LNCaP clone FGC (cell line): ENCODE data around the gene NLRP6.

Experiments
- DNase-seq: peaks from one replicate; pipeline ENCODE4 v3.0.0-alpha.2; 2011; ENCODE audit warnings: low read depth
- H3K4me3 ChIP-seq: 2 replicates; pipeline ENCODE4 v1.5.1; 2011; ENCODE audit warnings: mild to moderate bottlenecking, low read depth, low read length, control low read depth
- TF ChIP-seq, protein P1 (sequence below): IDR thresholded peaks from 2 replicates; pipeline ENCODE4 v1.5.1; 2012; ENCODE audit warnings: mild to moderate bottlenecking; ENCODE audit not compliant: control insufficient read depth, insufficient read depth; ENCODE audit errors: extremely low read depth

Gene NLRP6

DNA sequence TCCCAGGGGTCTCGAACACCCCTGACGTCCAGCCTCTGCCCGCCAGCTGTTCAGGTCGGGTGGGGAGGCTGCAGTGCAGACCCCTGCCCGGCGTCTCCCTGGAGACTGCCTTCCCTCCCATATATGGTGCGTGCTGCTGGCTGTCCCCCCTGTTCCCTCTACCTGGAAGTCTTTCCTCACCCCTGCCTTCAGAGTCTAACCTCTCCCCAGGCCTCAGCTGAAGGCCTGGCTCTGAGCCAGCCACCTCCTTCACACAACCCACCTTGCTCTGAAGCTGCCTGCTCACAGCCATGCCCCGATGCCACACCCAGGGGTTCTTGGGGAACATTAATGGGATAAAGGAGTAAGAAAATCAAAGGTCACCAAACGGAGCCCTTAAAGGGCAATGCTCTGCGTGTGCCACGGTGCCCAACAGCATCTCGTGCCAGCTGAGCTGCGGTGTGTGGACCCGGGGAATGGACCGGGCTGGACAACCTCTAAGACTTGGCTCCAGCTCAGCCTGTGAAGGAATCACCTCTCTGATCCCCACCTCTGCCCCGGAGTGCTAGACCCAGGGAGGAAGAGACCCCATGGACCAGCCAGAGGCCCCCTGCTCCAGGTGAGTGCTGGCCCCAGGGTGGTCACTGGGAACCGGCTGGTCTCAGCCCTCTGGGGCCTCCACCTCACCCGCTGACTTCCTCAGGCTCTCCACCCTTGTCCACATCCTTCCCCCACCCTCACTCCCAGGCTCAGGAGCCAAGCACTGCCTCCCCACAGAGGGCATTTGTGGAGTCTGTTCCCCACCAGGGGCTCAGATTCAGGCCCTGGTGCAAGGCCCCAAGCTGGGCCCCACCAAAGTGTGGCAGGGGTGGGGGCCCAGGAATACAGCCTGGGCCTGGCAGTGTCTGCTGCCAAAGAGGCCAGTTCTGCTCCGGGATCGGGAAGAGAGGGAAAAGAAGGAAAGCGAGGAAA lies at the start of gene NLRP6:
Gene NLRP6, plus strand, starts transcription at position 407 of the 951 bp plus-strand sequence. Its CDS starts 163 bp downstream, at position 570.
- no peak for DNase-seq
- no peak within 1 kb of the TSS for H3K4me3 ChIP-seq
- TF ChIP-seq, protein P1, sequence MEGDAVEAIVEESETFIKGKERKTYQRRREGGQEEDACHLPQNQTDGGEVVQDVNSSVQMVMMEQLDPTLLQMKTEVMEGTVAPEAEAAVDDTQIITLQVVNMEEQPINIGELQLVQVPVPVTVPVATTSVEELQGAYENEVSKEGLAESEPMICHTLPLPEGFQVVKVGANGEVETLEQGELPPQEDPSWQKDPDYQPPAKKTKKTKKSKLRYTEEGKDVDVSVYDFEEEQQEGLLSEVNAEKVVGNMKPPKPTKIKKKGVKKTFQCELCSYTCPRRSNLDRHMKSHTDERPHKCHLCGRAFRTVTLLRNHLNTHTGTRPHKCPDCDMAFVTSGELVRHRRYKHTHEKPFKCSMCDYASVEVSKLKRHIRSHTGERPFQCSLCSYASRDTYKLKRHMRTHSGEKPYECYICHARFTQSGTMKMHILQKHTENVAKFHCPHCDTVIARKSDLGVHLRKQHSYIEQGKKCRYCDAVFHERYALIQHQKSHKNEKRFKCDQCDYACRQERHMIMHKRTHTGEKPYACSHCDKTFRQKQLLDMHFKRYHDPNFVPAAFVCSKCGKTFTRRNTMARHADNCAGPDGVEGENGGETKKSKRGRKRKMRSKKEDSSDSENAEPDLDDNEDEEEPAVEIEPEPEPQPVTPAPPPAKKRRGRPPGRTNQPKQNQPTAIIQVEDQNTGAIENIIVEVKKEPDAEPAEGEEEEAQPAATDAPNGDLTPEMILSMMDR, result no peak

DNA sequence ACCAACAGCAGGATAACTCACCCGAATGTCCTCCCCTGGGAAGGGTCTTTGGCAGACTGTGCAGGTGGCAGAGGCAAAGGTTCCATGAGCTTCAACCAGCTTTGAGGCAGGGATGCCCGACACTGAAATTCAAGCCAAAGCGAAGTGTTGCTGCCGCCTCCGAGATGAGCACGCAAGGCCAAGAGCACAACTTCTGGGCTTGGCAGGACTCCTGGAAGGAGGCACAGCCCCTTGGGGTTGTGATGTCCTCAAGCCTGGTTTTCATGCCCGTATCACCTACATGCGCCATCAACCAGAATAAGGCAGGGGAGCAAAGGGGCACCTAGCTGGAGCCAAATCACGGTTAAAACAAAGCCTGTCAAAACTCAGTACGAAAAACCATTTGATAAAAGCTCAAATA lies 47.8 kb upstream of the NLRP6 start:
- DNase-seq, result no peak
- H3K4me3 ChIP-seq, result no peak overlapping the region
- TF ChIP-seq, protein P1, result no peak

DNA sequence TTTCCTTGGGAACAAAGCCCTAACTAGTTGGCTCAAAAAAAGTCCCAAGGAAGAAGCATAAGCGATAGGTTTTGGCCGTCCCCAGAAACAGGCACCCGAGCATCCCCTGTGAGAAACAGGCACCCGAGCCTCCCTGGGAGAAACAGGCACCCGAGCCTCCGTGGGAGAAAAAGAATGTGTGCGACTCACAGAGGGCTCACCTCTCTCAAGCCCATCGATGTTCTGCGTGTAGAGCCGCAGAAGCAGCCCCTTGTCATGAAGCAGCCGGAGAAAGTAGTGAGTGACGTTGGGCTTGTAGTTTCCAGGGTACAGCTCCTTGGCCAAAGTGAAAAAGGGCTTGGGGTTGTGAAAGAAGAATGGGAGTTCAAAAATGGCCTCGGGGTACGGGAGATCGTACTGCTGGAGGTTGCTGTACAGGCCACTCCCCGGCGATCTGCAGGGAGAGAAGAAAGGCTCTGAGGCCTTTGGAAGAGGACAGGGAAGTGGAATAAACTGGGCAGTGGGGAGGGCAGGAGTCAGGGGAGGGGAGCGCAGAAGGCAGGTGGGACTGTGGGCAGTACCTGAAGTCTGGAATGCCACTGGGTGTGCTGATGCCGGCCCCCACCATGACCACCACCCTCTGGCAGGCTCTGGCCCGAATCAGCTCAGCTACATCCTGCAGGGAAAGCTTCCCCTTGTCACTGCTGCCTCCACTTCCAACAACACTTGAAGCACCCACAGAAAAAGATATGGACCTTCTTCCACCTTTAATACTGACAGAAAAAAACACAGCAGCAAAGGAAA lies 45.2 kb upstream of the NLRP6 start:
- no peak overlapping the region for H3K4me3 ChIP-seq
- TF ChIP-seq, protein P1, result no peak
- no peak for DNase-seq

DNA sequence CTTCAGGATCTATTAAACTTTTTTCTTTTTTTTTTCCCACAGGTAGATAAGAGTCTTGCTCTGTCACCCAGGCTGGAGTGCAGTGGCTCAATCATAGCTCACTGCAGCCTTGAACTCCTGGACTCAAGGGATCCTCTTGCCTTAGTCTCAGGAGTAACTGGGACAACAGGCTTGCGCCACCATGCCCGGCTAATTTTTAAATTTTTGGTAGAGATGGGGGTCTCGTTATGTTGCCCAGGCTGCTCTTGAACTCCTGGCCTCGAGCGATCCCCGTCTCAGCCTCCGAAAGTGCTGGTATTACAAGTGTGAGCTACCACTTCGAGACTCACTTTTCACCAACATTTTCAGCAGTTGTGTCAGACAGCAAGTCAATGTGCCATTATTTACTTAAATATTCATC lies 43.0 kb upstream of the NLRP6 start:
- no peak for DNase-seq
- TF ChIP-seq, protein P1, result no peak
- H3K4me3 ChIP-seq, result peak overlapping the region; percentile 85

DNA sequence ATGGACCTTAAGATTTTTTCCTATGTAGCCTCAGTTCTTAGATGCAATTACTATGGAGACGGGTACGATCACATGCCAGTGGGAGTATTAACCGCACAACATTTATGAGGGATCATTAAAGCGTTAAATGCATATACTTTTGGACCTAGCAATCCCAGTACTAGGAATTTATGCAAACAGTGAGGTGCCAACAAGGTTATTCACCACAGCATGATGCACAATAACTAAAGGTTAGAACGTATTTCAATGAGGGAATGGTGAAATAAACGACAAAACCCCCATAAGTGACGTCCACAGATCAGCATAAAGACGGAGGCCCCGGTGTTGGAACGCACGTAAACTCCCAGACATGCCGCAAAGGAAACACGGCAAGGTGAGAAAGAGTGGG lies 42.6 kb upstream of the NLRP6 start:
- peak overlapping the region; percentile 85 for H3K4me3 ChIP-seq
- no peak for DNase-seq
- TF ChIP-seq, protein P1, result no peak

DNA sequence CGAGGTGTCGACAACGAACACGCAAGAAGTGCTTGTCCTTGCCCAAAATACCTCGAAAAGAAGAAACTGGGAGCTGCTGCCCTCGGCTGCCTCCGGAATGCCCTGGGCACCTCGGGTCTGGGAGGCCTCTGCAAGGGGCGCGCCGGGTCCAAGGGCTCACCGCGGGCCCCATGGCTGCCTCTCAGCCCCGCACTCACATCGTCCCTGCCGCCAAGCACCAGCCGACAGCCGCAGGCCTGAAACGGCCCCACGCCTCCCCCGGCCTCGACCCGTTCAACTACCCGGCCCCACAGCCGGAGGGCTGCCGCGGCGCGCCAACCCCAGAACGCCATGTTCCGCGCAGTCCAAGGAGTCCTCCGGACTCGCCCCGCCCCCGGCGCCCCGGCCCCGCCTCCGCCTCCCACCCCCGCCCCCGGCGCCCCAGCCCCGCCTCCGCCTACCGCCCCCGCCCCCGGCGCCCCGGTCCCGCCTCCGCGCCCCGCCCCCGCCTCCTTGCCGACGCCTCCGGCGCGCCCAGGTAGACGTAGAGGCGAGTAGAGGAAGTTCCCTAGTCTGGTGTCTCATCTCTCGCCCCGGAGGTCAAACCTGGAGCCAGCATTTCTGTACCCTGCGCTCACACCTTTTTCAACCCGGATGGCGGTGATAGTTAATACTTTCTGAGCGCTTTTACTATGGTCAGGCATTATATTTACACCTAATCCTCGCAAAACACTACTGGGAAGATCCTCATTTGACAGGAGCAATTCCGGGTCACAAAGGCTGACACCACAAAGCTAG lies 42.0 kb upstream of the NLRP6 start, which contains the start of gene SIRT3:
Gene SIRT3, minus strand, starts transcription at position 346 of the 777 bp plus-strand sequence. Its CDS starts 14 bp downstream, at position 332.
- DNase-seq, result peak; percentile 47
- H3K4me3 ChIP-seq, result peak within 1 kb of the TSS; percentile 100
- TF ChIP-seq, protein P1, result no peak
